H1 (cell line): ENCODE results near the gene MXD4.

Source experiments
- MAX ChIP-seq: IDR thresholded peaks from 2 replicates; pipeline ENCODE4 v1.6.1; 2012; ENCODE audit warnings: inconsistent platforms
- POLR2A ChIP-seq, 2 experiments: IDR thresholded peaks; 1 replicate in 1 of 2; 2 replicates in 1 of 2; pipeline ENCODE4 v1.6.1; 2011; ENCODE audit warnings: low read depth in 2 of 2, low read length in 2 of 2, mild to moderate bottlenecking in 2 of 2; ENCODE audit errors: control extremely low read depth in 1 of 2
- SP1 ChIP-seq: IDR thresholded peaks from 2 replicates; pipeline ENCODE4 v1.6.1; 2011; ENCODE audit warnings: low read depth, low read length
- TF ChIP-seq, protein P1 (sequence below), 3 experiments: IDR thresholded peaks; 1 replicate in 2 of 3; 2 replicates in 1 of 3; pipeline versions ENCODE4 v1.5.1 to v1.6.1; 2011; ENCODE audit warnings: low read length in 3 of 3, mild to moderate bottlenecking in 3 of 3, inconsistent platforms in 2 of 3, low read depth in 1 of 3, moderate library complexity in 1 of 3; ENCODE audit not compliant: insufficient read depth in 1 of 3; ENCODE audit errors: control extremely low read depth in 1 of 3

DNA sequence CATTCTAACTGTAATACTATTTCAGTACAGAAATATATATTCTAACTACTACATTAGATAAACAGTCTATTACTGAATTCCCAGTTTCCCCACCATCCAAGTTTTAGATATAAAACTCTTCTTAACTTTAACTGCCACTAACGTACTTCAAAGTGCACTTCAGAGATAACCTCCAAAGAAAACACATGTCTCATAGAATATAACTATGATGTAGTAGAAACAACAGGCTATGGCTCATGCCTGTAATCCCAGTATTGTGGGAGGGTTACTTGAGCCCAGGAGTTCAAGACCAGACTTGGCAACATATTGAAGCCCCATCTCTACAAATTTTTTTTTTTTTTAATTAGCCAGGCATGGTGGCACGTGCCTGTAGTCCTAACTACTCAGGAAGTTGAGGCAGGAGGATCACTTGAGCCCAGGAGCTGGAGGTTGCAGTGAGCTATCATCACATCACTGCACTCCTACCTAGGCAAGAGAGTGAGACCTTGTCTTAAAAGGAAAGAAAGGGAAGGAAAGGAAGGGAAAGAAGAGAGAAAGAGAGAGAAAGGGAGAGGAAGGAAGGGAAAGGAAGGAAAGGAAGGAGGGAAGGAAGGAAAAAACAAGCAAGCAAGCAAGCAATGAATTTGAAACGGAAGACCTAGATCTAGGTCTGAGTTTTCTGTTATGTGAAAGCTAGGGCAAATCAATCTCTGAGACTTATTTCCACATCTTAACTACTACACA lies 24.8 kb downstream of the MXD4 start:
- TF ChIP-seq POLR2A (IDR thresholded peaks at IDR 0.05; ENCODE audit: control extremely low read depth in 1 of 2, low read depth in 2 of 2, low read length in 2 of 2) (no peak), SP1 (no peak), MAX (no peak)
- TF ChIP-seq, protein P1, sequence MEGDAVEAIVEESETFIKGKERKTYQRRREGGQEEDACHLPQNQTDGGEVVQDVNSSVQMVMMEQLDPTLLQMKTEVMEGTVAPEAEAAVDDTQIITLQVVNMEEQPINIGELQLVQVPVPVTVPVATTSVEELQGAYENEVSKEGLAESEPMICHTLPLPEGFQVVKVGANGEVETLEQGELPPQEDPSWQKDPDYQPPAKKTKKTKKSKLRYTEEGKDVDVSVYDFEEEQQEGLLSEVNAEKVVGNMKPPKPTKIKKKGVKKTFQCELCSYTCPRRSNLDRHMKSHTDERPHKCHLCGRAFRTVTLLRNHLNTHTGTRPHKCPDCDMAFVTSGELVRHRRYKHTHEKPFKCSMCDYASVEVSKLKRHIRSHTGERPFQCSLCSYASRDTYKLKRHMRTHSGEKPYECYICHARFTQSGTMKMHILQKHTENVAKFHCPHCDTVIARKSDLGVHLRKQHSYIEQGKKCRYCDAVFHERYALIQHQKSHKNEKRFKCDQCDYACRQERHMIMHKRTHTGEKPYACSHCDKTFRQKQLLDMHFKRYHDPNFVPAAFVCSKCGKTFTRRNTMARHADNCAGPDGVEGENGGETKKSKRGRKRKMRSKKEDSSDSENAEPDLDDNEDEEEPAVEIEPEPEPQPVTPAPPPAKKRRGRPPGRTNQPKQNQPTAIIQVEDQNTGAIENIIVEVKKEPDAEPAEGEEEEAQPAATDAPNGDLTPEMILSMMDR (IDR thresholded peaks at IDR 0.05; ENCODE audit: control extremely low read depth in 1 of 3, insufficient read depth in 1 of 3, low read depth in 1 of 3, low read length in 3 of 3) = no peak
